ENCODE measurements around the gene FBRSL1.
"Not testable (repeated sequence)": the region's sequence is repeated elsewhere in the genome, so short reads cannot be mapped to it uniquely, and the experiment has no call there.

The FBRSL1 gene

DNA sequence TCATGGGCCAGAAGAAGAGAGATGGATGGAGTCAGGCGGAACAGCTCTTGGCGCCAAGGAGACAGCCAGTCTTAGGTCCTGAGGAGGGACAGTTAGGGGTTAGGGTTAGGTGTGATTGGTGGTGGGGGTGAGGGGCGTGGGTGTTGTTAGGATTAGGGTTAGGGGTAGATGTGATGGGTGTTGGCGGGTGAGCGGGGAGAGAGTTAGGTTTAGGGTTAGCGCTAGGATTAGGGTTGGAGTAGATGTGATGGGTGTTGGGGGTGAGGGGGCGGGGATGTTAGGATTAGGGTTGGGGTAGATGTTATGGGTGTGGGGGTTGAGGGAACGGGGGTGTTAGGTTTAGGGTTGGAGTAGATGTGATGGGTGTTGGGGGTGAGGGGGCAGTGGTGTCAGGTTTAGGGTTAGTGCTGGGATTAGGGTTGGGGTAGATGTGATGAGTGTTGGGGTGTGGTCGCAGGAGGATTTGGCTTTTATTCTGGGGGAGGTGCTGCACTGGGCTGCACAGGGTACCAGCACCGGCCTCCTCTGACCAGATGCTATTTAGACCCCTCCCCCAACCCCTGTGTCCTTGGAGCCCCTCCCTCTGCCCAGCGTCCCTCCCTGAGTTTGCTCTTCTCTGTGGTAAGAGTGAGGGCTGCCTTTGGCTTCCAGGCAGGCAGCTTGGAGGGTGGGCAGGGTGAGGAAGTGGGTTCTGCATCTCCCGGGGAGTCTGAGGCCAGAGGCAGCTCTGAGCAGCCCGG lies 35.6 kb upstream of the FBRSL1 start:
- no peak for DNase-seq

DNA sequence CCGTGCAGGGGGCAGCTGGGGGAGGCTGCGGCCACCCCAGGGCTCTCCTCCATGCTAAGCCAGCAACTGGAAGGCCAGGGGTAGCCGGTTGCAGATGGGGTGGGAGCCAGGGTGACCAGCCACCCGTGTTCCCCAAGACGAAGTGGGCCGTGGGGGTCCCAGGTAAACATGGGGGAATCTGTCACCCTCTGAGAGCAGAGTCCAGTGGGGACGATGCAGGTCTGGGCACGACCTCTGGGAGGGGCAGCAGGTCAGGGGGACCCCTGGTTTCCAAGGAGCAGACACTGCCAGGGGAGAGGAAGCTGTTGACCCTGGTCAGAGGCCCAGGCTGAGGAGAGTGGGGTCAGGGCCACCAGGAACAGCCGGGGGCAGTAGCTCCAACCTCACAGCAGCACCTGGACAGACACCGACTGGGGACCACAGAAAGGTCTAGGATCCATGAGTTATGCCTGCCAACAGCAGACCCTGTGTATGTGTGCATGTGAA lies 35.0 kb upstream of the FBRSL1 start:
- no peak for DNase-seq

DNA sequence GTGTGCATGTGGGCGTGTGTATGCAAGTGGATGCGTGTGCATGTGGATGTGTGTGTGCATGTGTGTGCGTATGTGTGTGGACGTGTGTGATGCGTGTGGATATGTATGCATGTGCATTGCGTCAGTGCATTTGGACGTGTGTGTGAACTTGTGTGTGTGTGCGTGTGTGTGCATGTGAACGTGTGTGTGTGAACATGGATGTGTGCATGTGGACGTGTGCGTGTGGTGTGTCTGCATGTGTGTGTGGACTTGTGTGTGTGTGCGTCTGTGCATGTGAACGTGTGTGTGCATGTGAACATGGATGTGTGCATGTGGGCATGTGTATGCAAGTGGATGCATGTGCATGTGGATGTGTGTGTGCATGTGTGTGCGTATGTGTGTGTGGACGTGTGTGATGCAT lies 34.4 kb upstream of the FBRSL1 start:
- no peak for DNase-seq

DNA sequence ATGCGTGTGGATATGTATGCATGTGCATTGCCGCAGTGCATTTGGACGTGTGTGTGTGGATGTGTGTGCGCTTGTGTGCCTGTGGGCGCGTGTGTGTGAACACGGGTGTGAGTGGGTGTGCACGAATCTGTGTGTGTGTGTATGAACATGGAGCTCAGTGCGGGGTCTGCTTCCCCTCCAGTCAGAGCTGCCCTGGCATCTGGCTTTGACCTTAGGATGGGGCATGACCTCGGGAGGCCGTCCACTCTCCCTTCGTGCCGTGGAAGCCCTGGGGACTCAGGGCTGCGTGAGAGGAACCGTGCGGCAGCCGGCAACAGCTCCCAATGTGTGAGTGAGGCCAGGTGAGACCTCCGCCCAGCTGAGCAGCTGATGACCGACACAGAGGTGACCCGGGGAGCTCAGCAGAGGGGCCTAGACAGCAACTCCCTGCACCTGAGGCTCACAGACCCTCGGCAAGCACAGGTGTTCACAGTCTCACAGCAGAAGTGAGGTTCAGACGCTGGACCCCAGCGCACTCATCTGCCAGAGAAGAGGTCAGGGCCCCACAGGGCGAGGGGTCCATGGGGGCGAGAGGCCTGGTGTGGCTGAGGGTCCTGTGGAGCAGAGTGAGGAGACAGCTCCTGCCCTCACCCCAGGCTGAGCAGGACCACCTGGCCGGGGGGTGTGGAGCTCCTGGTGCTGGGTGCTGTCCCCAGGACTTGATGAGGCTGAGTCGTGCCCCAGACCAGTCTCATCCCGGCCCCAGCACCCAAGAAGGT lies 33.6 kb upstream of the FBRSL1 start:
- no peak for DNase-seq

DNA sequence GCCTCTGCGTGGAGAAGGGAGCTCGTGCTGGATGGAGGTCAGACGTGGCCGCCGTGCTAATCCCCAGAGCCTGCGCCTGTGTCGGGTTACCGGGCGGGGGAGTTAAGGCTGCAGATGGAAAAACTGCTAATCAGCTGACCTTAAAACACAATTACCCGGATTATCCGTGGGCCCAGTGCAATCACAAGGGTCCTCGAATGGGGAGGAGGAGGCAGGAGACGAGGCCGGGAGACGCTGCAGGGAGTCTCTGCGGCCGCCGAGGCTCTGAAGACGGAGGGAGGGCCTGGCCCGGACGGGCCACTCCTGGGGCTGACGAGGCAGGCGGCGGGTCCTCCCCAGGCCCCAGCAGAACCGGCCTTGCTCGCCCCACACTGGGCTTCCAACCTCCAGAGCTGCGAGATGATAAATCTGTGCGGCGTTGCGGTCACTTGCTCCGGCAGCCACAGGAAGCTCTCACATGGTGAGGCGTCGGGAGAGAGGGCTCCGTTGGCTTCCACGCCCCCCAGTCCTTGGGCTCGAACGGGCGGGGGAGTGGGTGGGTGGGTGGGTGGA lies 32.9 kb upstream of the FBRSL1 start:
- DNase-seq, result no peak

DNA sequence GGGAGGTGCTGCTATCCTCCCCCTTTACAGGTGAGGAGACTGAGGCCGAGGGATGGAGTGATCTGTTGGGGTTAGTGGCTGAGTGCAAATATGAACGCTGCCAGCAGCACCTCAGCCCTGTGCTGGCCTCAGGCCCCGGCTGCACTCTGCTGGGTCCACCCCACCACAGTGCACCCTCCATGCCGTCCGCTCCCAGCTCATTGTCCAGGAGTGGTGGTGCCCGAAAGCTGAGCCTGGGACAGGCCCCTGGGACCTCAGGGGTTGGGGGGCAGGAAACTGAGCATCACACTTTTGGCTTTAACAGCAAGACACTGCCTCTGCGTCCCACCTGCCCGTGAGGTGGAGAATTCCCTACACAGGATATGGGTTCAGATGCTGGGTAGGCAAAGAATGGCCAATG lies 31.5 kb upstream of the FBRSL1 start:
- DNase-seq, result no peak

DNA sequence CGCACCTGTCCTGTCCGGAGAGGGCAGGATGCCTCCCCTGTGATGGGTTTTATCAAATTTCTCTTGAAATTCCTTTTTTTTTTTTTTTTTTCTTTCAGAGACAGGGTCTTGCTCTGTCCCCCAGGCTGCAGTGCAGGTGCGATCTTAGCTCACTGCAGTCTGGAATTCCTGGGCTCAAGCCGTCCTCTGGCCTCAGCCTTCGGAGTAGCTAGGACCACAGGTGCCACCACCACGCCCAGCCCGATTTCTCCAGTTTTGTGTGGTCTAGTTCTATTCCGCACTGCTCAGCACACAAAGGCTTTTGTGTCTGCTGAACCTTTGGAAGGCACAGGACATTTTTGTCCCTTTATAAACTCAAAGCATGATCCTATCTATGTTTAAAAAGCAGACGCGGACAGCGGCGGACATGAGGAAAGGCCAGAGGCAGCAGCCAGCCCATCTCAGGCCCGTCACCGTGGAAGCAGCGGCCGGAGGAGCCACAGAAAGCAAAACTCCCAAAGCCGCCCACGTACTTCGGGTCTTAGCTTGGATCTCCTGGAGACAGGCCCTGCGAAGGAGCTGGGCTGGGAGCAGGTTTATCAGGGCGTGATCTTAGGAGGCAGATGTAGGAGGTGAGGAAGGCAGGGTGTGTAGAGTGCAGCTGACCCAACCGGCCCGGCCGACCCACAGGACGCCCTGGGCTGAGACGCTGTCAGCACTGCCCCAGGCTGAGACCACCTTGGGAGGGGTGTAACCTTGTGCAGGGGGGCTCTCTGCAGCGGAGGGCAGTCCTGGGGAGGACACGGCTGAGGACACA lies 30.9 kb upstream of the FBRSL1 start:
- no peak for DNase-seq

DNA sequence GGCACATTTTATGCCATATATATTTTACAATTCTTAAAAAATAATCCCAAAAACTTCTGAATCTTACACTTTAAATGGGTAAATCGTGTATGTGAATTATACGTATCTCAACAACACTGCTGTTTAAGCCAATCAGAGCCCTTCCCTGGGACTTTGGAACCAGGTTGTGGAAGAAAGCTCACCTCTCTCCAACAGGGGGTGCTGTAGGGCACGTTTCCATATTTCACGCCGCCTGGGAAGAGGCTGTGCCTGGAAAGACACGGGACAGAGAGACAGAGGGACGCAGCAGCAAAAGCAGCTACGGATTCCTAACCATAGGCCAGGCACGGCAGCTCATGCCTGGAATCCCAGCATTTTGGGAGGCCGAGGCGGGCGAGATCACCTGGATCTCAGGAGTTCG lies 29.4 kb upstream of the FBRSL1 start:
- DNase-seq, result no peak

DNA sequence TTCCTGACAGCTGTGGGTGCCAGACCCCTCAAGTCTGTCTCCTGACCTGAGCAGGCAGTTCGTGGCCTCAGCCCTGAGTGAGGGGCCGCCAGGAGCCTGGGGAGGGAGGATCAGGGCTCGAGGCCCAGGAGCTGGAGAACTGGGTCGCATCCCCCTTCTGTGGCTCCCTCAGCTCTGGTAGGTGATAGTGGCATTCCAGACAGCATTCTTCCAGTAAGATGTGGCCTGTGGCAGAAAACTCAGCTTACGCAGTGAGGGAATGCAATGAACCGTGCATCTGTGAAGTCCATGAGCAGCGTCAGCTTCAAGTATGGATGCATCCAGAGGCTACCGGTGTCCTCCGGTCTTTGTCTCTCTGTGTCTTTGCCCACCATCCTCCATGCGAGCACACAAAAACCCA lies 28.4 kb upstream of the FBRSL1 start:
- no peak for DNase-seq

DNA sequence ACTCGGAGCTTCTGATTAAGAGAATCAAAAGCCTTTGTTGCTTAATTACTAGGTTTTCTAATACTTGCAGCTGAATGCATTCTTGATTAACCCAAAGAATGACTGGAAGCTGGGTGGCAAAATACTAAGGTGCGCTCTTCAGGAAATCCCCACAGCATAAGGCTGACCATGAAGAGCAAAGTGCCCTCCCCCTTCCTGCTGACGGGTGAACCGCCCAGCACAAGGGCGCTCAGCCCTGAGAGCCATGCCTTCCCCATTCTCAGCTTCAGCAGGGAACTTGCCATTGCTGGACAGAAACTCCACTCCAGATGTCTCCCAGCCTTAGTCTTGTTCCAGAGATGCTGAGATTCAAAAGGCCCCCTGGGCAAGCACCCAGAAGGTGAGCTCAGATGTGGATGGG lies 27.2 kb upstream of the FBRSL1 start:
- DNase-seq, result no peak

DNA sequence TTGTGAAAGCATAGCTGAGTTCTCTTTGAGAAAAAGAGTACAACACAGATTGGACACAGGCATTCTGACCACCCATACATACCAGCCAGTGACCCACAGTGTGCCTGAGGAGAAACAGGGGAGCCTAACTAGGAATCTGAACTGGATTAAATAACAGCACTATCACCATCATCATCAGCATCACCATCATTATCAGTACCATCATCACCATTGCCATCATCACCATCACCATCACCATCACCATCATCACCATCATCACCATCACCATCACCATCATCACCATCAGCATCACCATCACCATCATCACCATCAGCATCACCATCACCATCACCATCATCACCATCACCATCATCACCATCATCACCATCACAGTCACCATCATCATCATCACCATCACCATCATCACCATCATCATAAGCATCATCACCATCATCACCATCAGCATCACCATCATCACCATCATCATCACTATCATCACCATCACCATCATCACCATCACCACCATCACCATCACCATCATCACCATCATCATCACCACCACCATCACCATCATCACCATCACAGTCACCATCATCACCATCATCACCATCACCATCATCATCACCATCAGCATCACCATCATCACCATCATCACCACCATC lies 26.5 kb upstream of the FBRSL1 start:
- not testable (repeated sequence) for DNase-seq

DNA sequence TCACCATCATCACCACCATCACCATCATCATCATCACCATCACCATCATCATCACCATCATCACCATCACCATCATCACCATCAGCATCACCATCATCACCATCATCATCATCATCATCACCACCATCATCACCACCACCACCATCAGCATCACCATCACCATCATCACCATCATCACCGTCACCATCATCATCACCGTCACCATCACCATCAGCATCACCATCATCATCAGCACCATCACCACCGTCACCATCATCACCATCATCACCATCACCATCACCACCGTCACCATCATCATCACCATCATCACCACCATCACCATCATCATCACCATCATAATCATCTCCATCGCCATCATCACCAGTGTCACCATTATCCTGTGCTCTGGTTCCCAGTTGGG lies 25.6 kb upstream of the FBRSL1 start:
- not testable (repeated sequence) for DNase-seq

DNA sequence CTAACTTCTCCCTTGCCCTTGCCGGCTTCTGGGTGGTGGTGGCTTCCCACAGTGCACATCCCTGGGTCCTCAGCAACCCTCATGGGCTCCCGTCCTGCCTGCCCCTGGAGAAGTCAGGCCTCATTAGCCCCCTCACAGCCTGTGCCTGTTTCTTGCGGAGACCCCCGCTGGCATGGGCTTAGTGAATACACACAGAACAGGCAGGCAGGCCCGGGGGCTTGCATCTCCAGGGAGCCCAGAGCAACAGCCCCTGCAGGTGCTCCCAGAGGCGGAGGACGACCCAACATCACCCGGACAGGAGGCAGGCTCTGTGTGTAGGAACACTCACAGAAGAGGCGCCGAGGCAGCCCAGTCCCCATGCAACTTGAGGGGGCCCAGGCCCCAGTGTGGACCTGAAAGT lies 25.1 kb upstream of the FBRSL1 start:
- no peak for DNase-seq

DNA sequence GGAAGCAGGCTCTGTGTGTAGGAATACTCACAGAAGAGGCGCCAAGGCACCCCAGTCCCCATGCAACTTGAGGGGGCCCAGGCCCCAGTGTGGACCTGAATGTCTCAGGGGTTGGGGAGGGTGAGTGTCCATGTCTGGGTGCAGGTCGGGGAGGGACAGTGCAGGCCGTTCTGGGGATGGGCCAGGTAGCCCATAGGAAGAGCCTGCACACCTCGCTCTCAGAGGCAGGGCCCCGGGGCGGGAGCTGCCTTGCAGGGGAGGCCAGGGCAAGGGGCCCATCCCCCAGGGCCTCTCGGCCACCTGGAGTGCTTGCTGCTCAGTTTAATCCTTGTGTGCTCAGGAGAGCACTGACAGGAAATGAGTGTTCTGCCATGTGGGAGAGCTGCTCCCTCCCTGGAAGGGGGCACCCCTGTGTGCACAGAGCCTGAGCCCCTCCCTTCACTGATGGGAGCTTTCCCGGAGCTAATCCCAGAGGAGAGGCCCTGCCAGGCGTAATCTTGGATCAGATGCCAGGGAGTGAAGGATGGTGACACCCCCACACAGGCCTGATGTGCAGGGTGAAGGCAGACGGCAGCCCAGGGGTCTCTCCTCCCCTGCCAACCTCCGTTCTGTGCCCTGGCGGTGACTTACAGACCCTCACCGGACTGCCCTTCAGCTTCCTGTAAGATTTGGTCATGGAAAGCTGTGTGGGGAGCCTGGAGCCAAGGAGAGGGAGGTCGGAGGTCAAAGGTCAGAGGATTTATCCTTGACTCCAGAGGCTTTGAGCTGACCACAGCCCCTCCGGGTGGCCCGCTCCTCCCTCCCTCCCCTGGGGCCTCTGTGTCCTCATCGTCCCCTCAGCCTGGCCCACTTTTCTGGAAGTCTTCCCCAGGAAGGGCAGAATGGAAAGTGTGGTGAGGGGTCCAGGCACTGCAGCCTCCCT lies 24.4 kb upstream of the FBRSL1 start:
- peak; percentile 18 for DNase-seq

DNA sequence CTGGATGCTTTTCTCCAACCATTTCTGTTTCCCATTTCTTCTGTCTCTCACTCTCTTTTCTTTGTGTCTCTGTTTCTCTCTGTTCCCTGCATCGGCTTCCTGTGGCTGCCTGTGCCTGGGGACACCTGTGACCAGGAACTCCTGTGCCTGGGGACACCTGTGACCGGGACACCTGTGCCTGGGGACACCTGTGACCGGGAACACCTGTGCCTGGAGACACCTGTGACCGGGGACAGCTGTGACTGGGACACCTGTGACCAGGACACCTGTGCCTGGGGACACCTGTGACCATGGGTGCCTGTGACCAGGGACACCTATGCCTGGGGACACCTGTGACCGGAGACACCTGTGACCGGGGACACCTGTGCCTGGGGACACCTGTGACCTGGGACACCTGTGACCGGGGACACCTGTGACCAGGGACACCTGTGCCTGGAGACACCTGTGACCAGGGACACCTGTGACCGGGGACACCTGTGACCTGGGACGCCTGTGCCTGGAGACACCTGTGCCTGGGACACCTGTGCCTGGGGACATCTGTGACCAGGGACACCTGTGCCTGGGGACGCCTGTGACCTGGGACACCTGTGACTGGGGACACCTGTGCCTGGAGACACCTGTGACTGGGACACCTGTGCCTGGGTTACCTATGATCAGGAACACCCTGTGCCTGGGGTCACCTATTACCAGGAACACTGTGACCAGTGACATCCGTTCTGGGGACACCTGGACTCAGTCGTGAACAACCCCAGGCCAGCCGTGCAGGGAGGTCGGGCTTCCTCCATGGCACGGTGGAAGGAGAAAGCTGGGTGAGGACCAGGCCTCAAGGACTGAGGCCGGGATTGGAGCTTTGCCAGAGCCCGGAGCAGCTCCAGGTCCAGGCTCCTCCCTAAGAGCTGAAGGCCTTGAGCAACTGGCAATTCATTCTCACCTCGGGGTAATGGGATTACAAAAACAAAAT lies 23.4 kb upstream of the FBRSL1 start:
- no peak for DNase-seq

DNA sequence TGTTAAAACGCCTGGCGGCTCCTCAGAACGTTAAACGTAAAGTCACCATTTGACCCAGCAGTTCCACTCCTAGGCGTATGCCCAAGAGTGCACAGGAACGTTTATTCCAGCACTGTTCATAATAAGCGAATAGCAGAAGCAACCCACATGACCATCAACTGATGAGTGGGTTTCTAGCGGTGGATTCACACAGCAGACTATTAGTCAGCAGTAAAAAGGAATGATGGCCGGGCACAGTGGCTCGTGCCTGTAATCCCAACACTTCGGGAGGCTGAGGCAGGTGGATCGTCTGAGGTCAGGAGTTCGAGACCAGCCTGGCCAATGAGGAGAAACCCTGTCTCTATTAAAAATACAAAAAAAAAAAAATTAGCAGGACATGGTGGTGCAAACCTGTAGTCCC lies 22.4 kb upstream of the FBRSL1 start:
- DNase-seq, result no peak

DNA sequence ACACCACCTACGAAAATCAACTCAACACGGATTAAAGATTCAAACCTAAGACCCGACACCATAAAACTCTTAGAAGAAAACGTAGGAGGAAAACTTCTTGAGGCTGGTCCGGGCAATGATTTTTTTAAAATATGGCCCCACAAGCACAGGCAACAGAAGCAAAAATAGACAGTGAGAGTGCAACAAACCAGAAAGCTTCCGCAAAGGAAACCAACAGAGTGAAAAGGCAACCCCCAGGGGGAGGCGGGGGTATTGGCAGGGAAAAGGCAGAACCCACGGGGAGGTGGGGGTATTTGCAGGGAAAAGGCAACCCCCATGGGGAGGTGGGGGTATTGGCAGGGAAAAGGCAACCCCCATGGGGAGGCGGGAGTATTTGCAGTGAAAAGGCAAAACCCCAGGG lies 20.5 kb upstream of the FBRSL1 start:
- no peak for DNase-seq

DNA sequence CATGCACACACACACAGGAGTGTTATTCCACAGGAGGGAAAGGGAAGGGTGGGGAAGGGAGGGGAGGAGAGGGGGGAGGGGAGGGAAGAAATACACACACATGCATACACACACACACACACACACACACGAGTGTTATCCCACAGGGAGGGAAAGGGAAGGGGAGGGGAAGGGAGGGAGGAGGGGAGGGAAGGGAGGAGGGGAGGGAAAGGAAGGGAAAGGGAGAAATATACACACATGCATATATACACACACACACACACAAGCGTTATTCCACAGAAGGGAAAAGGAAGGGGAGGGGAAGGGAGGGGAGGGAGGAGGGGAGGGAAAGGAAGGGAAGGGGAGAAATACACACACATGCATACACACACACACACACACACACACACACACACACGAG lies 19.6 kb upstream of the FBRSL1 start:
- DNase-seq, result no peak

DNA sequence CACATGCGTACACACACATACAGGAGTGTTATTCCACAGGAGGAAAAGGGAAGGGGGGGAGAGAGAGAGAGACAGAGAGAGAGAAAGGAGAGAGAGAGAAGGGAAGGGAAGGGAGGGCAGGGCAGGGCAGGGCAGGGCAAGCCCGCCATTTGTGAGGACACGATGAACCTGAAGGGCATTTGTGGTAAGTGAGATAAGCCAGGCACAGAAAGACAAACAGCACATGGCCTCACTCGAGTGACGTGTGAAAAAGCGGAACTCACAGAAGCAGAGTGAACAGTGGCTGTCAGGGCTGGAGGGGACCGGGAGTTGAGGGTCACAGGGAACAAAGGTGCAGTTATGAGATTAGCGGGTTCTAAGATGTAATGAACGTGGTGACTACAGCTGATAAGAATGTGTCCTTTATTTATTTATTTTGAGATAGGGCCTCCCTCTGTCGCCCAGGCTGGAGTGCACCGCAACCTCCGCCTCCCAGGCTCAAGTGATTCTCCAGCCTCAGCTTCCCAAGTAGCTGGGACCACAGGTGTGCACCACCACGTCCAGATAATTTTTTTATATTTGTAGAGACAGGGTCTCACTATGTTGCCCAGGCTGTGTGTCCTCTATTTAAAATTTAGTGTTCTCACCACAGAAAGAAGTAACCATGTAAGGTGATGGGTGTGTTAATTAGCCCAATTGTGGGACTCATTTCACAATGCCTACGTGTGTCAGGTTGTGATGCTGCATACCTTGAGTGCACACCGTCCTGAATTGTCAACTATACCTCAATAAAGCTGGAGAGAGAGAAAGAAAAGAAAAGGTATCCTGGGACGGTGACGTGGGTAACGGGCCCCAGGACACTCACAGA lies 18.7 kb upstream of the FBRSL1 start:
- DNase-seq, result no peak

DNA sequence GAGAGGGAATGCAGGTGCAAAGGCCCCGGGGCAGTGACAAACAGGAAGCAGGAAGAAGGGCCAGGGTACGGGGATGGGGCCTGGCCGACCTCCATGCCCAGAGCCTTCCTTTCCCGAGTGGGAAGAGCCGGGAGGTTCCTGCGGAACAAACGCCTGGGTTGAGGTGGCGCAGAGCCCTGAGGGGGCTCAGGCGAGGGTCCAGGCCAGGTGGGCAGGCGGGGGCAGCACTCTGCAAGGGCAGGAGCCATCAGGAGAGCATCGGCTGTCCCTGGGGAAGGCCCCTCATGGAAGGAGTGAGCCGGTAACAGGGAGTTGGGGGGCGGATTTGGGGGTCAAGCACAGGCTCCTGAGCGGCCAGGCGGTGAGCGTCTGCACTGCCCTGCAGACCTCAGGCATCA lies 18.1 kb upstream of the FBRSL1 start:
- DNase-seq, result no peak

Measured in fibroblast of upper back skin (primary cell).